ENCODE measurements around the gene CASP2.
A peak's percentile ranks its signal among the peaks of the same experiment; 100 is the strongest.

CASP2 gene

GRCh38 chr7:143314127-143314526 is 26.0 kb downstream of the CASP2 start:
- TF ChIP-seq CTCF (conservative IDR thresholded peaks at IDR 0.05), result no peak
- no peak overlapping the region for H3K27ac ChIP-seq

DNA sequence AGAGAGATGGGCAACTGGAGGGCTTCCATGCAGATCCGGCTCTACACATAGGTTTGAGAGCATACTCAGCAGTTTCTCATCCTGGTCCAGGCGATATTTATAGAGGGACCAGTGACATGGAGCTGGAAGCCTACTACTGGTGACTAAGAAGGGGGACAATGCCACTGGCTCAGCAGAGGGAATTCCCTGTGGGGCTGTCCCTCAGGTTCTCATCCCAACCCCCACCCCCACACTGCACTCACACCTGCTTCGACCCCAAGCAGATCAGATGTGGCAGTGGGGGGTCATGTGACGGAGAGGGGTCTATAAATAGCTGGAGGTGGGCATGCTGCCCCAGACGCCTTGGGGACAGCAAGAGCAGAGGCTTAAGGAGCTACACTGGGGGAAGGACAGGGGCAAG is 27.6 kb downstream of the CASP2 start, which contains the start of gene CLCN1:
CLCN1 (plus strand) TSS at position 336 of the 400 bp plus-strand sequence. CDS start 102 bp downstream, outside the sequence.
- no peak within 1 kb of the TSS for H3K27ac ChIP-seq
- no peak for TF ChIP-seq CTCF (conservative IDR thresholded peaks at IDR 0.05)

GRCh38 chr7:143316492-143316891 is 28.3 kb downstream of the CASP2 start:
- TF ChIP-seq CTCF (conservative IDR thresholded peaks at IDR 0.05), result no peak
- no peak overlapping the region for H3K27ac ChIP-seq

GRCh38 chr7:143318661-143319060 is 30.5 kb downstream of the CASP2 start:
- no peak for TF ChIP-seq CTCF (conservative IDR thresholded peaks at IDR 0.05)
- no peak overlapping the region for H3K27ac ChIP-seq

- H3K27ac ChIP-seq, result peak overlapping the region; percentile 97
- no peak for TF ChIP-seq CTCF (conservative IDR thresholded peaks at IDR 0.05)
Observed at GRCh38 chr7:143320620-143321019, 32.5 kb downstream of the CASP2 start.

GRCh38 chr7:143321242-143321641 is 33.1 kb downstream of the CASP2 start:
- no peak for TF ChIP-seq CTCF (conservative IDR thresholded peaks at IDR 0.05)
- H3K27ac ChIP-seq, result peak overlapping the region; percentile 97

- H3K27ac ChIP-seq, result peak overlapping the region; percentile 97
- peak; percentile 13; the same call in 1 of the 2 replicates for TF ChIP-seq CTCF (conservative IDR thresholded peaks at IDR 0.05)
Observed at GRCh38 chr7:143321734-143322133, 33.6 kb downstream of the CASP2 start.
